ENCODE data around the gene UPK1A.
A peak's percentile ranks its signal among the peaks of the same experiment; 100 is the strongest.

UPK1A gene

DNA sequence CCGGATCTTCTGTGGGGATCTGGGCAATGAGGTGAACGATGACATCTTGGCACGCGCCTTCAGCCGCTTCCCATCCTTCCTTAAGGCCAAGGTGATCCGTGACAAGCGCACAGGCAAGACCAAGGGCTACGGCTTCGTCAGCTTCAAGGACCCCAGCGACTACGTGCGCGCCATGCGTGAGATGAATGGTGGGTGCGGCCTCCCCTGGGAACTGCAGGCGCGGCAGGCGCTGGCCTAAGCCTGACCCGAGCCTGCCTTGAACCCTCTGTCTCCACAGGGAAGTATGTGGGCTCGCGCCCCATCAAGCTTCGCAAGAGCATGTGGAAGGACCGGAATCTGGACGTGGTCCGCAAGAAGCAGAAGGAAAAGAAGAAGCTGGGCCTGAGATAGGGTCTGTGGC is 29.2 kb upstream of the UPK1A start:
- Histone ChIP-seq H3K36me3 (ENCODE audit: insufficient read depth, low read length) (peaks cover 50% of the 10 kb centered on the region), H3K4me1 (ENCODE audit: insufficient read depth, low read length) (no peaks in the 10 kb centered on the region), H3K9me3 (ENCODE audit: low read length) (no peaks in the 10 kb centered on the region), H3K4me3 (ENCODE audit: low read length) (no peak overlapping the region), H3K27me3 (ENCODE audit: insufficient read depth, low read length) (no peaks in the 10 kb centered on the region), H2AFZ (ENCODE audit: low read depth, low read length) (no peak overlapping the region)

- H3K4me1 ChIP-seq (ENCODE audit: insufficient read depth, low read length), result peaks cover 5% of the 10 kb centered on the region
- H3K36me3 ChIP-seq (ENCODE audit: insufficient read depth, low read length), result peaks cover 29% of the 10 kb centered on the region
- H3K27me3 ChIP-seq (ENCODE audit: insufficient read depth, low read length), result no peaks in the 10 kb centered on the region
- no peak overlapping the region for H2AFZ ChIP-seq (ENCODE audit: low read depth, low read length)
- no peak overlapping the region for H3K4me3 ChIP-seq (ENCODE audit: low read length)
- no peaks in the 10 kb centered on the region for H3K9me3 ChIP-seq (ENCODE audit: low read length)
Measured at GRCh38 chr19:35639321-35639639, 27.0 kb upstream of the UPK1A start.

GRCh38 chr19:35639863-35640262 is 26.5 kb upstream of the UPK1A start:
- H3K4me3 ChIP-seq (ENCODE audit: low read length), result no peak overlapping the region
- peaks cover 28% of the 10 kb centered on the region for H3K36me3 ChIP-seq (ENCODE audit: insufficient read depth, low read length)
- H2AFZ ChIP-seq (ENCODE audit: low read depth, low read length), result no peak overlapping the region
- H3K9me3 ChIP-seq (ENCODE audit: low read length), result no peaks in the 10 kb centered on the region
- no peaks in the 10 kb centered on the region for H3K27me3 ChIP-seq (ENCODE audit: insufficient read depth, low read length)
- peaks cover 9% of the 10 kb centered on the region for H3K4me1 ChIP-seq (ENCODE audit: insufficient read depth, low read length)

DNA sequence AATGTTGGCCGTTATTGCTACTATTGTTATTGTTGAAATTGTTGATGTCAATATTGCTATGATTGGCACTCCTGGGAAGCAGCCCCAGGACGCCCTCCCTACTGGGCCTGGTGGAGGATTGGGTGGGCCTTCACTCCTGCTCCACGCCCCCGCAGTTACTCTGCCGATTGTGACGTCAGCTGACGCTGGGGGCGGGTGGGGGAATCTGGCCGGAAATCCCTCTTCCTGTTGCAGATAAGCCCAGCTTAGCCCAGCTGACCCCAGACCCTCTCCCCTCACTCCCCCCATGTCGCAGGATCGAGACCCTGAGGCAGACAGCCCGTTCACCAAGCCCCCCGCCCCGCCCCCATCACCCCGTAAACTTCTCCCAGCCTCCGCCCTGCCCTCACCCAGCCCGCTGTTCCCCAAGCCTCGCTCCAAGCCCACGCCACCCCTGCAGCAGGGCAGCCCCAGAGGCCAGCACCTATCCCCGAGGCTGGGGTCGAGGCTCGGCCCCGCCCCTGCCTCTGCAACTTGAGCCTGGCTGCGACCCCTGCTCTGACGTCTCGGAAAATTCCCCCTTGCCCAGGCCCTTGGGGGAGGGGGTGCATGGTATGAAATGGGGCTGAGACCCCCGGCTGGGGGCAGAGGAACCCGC is 24.7 kb upstream of the UPK1A start, which contains the start of gene ETV2:
ETV2 (plus strand) TSS at position 231 of the 637 bp plus-strand sequence. CDS start 716 bp downstream, outside the sequence.
- H3K27me3 ChIP-seq (ENCODE audit: insufficient read depth, low read length), result no peaks in the 10 kb centered on the region
- H2AFZ ChIP-seq (ENCODE audit: low read depth, low read length), result no peak within 1 kb of the TSS
- H3K4me3 ChIP-seq (ENCODE audit: low read length), result no peak within 1 kb of the TSS
- H3K9me3 ChIP-seq (ENCODE audit: low read length), result no peaks in the 10 kb centered on the region
- H3K36me3 ChIP-seq (ENCODE audit: insufficient read depth, low read length), result peaks cover 19% of the 10 kb centered on the region
- H3K4me1 ChIP-seq (ENCODE audit: insufficient read depth, low read length), result peaks cover 16% of the 10 kb centered on the region

- Histone ChIP-seq H3K4me1 (ENCODE audit: insufficient read depth, low read length) (peaks cover 16% of the 10 kb centered on the region), H3K27me3 (ENCODE audit: insufficient read depth, low read length) (no peaks in the 10 kb centered on the region), H2AFZ (ENCODE audit: low read depth, low read length) (no peak overlapping the region), H3K36me3 (ENCODE audit: insufficient read depth, low read length) (peaks cover 12% of the 10 kb centered on the region), H3K9me3 (ENCODE audit: low read length) (no peaks in the 10 kb centered on the region), H3K4me3 (ENCODE audit: low read length) (no peak overlapping the region)
Measured at GRCh38 chr19:35642312-35642711, 24.0 kb upstream of the UPK1A start.

DNA sequence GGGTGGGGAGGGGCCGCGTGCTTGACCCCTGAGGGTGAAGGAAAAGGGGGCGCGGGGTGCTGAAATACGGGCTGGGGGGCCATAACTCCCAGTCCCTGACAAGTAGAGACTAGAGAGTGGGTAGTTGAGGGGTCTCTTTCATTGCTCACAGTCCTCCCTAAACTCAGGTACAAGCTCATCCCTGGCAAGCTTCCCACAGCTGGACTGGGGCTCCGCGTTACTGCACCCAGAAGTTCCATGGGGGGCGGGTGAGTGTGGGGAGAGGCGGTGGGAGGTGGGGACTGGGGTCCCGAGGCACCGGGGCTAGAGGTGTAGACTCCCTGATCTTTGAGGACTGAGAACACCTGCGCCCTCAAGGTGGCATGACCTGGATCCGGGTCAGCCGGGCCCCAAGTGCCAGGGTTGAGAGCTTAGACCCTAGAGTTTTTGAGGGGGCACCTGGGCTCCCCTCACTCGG is 23.5 kb upstream of the UPK1A start:
- peak overlapping the region; percentile 59 for H3K4me3 ChIP-seq (ENCODE audit: low read length)
- no peaks in the 10 kb centered on the region for H3K9me3 ChIP-seq (ENCODE audit: low read length)
- H3K4me1 ChIP-seq (ENCODE audit: insufficient read depth, low read length), result peaks cover 16% of the 10 kb centered on the region
- no peaks in the 10 kb centered on the region for H3K27me3 ChIP-seq (ENCODE audit: insufficient read depth, low read length)
- H2AFZ ChIP-seq (ENCODE audit: low read depth, low read length), result peak overlapping the region; percentile 75
- H3K36me3 ChIP-seq (ENCODE audit: insufficient read depth, low read length), result peaks cover 7% of the 10 kb centered on the region

DNA sequence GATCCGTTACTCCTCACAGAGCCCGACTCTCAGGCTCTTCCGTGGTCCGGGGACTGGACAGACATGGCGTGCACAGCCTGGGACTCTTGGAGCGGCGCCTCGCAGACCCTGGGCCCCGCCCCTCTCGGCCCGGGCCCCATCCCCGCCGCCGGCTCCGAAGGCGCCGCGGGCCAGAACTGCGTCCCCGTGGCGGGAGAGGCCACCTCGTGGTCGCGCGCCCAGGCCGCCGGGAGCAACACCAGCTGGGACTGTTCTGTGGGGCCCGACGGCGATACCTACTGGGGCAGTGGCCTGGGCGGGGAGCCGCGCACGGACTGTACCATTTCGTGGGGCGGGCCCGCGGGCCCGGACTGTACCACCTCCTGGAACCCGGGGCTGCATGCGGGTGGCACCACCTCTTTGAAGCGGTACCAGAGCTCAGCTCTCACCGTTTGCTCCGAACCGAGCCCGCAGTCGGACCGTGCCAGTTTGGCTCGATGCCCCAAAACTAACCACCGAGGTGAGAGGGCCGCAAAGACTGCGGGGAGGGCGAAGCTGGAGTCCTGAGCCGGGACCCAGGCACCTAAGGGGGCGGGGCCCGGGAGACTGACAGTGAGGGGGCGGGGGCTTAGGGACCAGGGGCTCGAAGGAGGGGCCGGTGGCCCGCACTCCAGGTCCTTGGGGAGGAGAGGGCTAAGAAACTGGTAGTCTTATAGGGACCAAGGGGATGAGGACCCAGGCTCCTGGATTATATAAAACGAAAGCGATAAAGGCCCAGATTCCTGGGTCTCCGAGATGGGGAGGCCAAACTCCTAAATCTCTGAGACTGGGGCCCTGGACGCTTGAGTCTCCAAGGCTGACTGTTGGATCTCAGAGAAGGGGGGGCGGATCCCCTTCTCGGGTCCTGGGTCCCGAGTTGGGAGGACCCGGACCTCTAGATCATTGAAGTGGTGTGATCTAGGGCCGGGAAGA is 22.8 kb upstream of the UPK1A start:
- peaks cover 16% of the 10 kb centered on the region for H3K4me1 ChIP-seq (ENCODE audit: insufficient read depth, low read length)
- peaks cover under 1% of the 10 kb centered on the region for H3K36me3 ChIP-seq (ENCODE audit: insufficient read depth, low read length)
- peak overlapping the region; percentile 59 for H3K4me3 ChIP-seq (ENCODE audit: low read length)
- no peaks in the 10 kb centered on the region for H3K27me3 ChIP-seq (ENCODE audit: insufficient read depth, low read length)
- H3K9me3 ChIP-seq (ENCODE audit: low read length), result no peaks in the 10 kb centered on the region
- H2AFZ ChIP-seq (ENCODE audit: low read depth, low read length), result peak overlapping the region; percentile 75

DNA sequence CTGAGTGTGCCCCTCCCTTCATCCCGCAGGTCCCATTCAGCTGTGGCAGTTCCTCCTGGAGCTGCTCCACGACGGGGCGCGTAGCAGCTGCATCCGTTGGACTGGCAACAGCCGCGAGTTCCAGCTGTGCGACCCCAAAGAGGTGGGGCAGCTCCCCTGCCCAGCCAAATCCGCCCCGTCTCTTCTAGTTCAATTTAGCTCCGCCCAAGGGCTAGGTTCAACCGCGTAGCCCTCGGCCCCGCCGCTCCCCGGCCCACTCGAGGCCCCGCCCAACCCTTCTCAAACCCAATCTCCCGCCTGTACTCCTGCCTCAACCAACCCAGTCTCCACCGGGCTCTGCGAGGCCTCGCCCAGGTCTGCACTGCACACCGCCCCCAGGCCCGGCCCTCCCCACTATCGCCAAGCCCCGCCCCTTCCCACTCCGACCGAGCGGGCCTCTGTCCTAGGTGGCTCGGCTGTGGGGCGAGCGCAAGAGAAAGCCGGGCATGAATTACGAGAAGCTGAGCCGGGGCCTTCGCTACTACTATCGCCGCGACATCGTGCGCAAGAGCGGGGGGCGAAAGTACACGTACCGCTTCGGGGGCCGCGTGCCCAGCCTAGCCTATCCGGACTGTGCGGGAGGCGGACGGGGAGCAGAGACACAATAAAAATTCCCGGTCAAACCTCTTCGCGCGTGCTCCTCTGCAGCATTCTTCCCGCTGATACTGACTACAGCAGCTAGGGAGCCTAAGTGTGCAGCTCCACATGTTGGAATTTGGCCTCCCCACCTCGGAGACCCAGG is 21.9 kb upstream of the UPK1A start:
- Histone ChIP-seq H3K36me3 (ENCODE audit: insufficient read depth, low read length) (no peaks in the 10 kb centered on the region), H2AFZ (ENCODE audit: low read depth, low read length) (peak overlapping the region; percentile 75), H3K9me3 (ENCODE audit: low read length) (no peaks in the 10 kb centered on the region), H3K4me1 (ENCODE audit: insufficient read depth, low read length) (peaks cover 22% of the 10 kb centered on the region), H3K27me3 (ENCODE audit: insufficient read depth, low read length) (no peaks in the 10 kb centered on the region), H3K4me3 (ENCODE audit: low read length) (peak overlapping the region; percentile 59)

DNA sequence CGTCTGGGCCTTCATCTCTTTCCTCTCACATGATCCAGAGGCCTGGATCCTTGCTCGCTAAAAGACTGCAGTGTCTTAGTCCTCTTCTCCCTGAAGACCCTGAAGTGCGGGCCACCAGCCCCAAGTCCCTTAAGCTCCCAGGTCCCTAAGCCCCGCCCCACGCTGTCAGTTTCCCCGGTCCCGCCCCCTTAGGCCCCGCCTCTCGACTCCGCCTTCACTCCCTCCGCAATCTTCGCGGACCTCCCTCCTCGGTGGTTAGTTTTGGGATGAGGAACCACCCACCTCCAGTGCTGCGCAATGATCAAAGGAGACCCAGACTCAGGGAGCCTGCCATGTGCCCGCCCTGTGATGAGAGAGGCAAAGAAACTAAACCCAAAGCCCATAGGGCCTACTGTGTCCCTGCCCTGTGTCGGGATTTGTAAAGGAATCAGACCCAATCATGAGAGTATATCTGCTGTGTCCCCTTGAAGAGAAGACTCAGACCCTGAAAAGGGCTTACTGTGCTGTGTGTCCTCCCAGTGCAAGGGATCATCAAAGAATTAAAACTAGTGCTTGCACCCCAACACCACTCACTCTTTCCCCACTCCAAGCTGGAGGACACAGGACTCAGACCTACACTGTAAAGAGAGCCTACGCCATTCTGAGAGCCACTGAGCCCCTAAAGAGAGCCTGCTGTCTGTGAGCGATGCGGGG is 21.2 kb upstream of the UPK1A start:
- Histone ChIP-seq H3K4me1 (ENCODE audit: insufficient read depth, low read length) (peaks cover 22% of the 10 kb centered on the region), H2AFZ (ENCODE audit: low read depth, low read length) (peak overlapping the region; percentile 75), H3K4me3 (ENCODE audit: low read length) (peak overlapping the region; percentile 59)

GRCh38 chr19:35645680-35646511 is 20.4 kb upstream of the UPK1A start:
- peak overlapping the region; percentile 75 for H2AFZ ChIP-seq (ENCODE audit: low read depth, low read length)
- H3K4me1 ChIP-seq (ENCODE audit: insufficient read depth, low read length), result peaks cover 22% of the 10 kb centered on the region
- H3K9me3 ChIP-seq (ENCODE audit: low read length), result no peaks in the 10 kb centered on the region
- peaks cover 7% of the 10 kb centered on the region for H3K36me3 ChIP-seq (ENCODE audit: insufficient read depth, low read length)
- H3K4me3 ChIP-seq (ENCODE audit: low read length), result no peak overlapping the region
- H3K27me3 ChIP-seq (ENCODE audit: insufficient read depth, low read length), result no peaks in the 10 kb centered on the region

More for the DNA sequence above, 21.2 kb upstream of the UPK1A start:
- peaks cover under 1% of the 10 kb centered on the region for H3K36me3 ChIP-seq (ENCODE audit: insufficient read depth, low read length)
- H3K9me3 ChIP-seq (ENCODE audit: low read length), result no peaks in the 10 kb centered on the region
- H3K27me3 ChIP-seq (ENCODE audit: insufficient read depth, low read length), result no peaks in the 10 kb centered on the region

DNA sequence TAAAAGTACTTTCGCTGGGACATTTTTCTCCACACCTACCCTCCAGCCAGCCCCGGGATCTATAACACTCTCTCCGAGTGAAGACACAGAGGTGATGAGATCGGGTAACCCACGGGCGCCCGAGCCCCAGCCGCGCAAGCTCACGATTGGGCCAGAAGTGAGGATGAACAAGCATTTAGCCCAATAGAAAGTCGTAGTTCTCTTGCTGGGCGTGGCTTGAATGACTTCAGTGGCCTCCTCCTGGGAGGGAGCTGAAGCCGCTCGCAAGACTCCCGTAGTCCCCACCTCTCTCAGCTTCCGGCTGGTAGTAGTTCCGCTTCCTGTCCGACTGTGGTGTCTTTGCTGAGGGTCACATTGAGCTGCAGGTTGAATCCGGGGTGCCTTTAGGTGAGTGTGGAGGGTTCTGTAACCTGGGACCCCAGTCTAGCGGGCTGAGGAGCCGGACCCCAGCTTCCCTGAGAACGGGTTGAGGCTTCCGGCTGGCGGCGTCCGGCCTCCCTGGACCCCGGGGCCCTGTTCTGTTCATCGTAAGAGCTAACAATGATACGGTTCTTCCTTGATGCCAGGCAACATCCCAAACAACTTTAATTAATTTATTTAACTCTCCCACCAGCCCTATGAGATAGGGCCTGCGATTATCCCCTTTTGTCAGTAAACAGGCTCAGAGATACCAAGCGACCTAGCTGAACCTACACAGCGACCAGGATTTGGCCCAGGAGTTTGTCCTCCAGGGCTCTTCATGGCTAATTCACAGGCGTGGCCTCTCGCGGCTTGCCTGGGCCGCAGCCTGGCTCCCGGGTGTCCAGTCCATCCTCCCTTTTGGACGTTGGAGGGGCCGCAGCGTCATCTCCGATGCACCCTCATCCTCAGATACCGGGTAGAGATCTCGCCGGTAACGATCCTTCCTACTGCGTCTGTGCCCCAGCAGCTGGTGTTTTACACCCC is 18.0 kb upstream of the UPK1A start, which contains the start of gene COX6B1:
COX6B1 (plus strand) TSS at position 307 of the 945 bp plus-strand sequence. CDS start 2,921 bp downstream, outside the sequence.
- Histone ChIP-seq H2AFZ (ENCODE audit: low read depth, low read length) (no peak within 1 kb of the TSS), H3K9me3 (ENCODE audit: low read length) (no peaks in the 10 kb centered on the region), H3K36me3 (ENCODE audit: insufficient read depth, low read length) (peaks cover 12% of the 10 kb centered on the region), H3K4me3 (ENCODE audit: low read length) (peak within 1 kb of the TSS; percentile 77), H3K27me3 (ENCODE audit: insufficient read depth, low read length) (no peaks in the 10 kb centered on the region), H3K4me1 (ENCODE audit: insufficient read depth, low read length) (peaks cover 22% of the 10 kb centered on the region)

All from neuron (in vitro differentiated cells).